ENCODE results near the gene ALDH9A1.
"Not testable (repeated sequence)": the region's sequence is repeated elsewhere in the genome, so short reads cannot be mapped to it uniquely, and the experiment has no call there.

The ALDH9A1 gene

GRCh38 chr1:165644064-165644735 is 54.2 kb downstream of the ALDH9A1 start:
- DNase-seq: no peak

GRCh38 chr1:165641231-165641987 is 57.0 kb downstream of the ALDH9A1 start:
- DNase-seq: no peak

GRCh38 chr1:165639821-165640623 is 58.3 kb downstream of the ALDH9A1 start:
- peak; percentile 21 for DNase-seq

DNA sequence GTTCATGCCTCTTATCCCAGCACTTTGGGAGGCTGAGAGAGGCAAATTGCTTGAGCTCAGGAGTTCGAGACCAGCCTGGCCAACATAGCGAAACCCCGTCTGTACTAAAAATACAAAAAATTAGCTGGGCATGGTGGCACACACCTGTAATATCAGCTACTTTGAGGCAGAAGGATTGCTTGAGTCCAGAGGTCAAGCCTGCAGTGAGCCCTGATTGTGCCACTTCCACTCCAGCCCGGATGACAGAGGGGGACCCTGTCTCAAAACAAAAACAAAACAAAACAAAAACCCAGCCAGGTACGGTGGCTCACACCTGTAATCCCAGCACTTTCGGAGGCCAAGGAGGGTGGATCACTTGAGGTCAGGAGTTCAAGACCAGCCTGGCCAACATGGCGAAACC is 60.2 kb downstream of the ALDH9A1 start:
- not testable (repeated sequence) for DNase-seq

- peak; percentile 72 for DNase-seq
These were observed 60.9 kb downstream of the ALDH9A1 start for GRCh38 chr1:165637427-165637826.

DNA sequence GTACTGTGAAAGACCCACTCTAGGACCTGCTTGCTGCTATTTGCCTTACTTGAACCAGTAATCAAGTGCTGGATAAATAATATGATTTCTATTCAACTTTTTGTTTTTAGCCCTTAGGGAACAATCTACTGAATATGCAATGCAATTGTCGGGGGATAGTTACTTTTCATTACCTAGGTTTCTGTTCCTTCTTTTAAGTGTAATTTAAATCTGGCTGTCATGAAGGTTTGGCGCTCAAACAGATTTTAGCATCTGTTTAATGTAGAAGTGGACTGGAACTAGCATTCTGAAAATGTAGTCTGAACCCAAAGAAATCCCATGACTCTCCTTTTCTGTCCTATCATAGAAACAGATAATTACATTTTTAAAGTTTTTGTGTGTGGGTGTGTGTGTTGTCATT is 62.5 kb downstream of the ALDH9A1 start:
- DNase-seq: no peak

DNA sequence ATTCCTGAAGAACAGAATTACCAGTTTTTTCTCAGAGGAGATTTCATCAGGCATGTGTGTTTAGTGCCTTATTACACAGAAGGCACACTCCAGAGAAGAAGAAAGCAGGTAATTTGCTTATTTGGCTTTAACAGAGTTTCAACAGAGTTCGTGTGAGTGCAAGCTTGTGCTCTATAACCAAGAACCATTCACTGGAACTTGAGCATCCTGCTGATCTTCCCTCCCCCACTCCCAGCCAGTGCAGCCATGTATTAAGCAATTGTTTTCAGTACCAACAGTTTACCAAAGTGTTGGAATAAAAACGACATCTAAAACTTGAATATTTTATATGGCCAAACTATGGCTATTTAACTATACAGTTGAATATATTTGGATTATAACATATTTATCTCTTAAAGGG is 63.0 kb downstream of the ALDH9A1 start:
- DNase-seq: no peak

DNA sequence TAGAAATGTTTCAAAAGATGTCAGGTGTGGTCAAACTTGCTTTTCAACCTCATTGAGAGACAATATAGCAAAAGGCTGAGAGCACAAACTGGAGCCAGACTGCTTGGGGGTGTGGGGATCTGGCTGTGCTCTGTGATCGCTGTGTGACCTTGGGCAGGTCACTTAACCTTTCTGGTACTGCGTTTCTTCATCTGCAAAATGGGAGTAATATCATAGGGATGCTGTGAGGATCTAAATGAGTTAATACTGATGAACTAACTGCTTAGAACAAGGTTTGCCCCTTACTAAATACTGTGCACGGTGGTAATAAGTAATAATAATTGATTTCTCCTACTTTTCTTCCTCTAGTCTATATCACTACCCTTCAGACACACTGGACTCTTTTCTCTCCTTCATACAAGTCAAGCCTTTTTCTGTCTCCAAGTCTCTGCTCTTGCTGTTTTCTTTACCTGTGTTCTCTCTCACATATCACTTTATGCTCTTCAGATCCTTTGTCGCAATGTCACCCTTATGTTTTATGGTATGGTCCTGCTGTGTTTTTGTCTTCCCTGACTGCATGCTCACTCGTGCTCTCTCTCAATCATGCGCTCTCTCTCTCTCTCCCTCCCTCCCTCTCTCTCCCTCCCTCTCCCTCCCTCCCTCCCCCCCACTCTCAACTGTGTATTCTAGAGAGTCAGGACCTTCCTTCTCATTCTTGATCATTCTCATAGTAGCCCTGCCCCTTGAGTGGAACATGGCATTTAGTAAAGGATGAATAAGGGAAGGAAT is 64.0 kb downstream of the ALDH9A1 start:
- no peak for DNase-seq

DNA sequence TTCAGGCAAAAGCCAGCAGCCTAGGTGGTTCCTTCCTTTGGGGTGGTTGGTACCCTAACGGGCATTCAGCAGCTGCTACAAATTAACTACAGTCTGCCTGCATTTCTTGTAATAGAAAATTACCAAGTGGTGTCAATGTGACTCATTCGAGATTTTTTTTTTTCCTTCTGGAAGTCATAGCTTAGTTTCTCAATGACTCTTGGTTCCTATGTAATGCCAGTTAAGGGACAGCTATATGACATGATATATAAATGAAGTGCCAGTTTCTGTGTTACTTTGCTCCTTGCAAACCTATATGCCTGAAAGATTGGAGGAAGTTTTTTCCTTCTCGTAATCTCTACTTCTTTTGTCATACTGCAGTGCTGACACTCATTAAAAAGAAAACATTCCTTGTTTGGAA is 64.7 kb downstream of the ALDH9A1 start:
- DNase-seq: peak; percentile 36

DNA sequence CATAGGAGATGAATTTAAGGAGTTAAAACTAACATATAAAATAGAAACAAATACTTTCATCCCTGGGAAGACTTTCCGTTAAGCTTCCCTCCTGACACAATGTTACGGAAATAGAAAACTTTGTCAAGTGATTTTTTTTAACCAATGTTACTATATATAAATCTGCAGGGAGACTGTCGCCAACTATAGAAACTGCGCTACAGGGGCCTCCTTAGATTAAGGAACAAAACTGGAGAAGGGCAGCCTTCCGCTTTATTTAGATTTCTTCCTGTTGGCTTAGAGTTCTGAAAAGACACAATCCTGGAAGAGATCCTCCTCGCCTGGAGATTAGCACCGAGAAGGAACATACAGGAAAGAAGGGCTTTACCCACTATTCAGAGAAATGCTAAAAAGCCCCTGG is 65.9 kb downstream of the ALDH9A1 start:
- no peak for DNase-seq

DNA sequence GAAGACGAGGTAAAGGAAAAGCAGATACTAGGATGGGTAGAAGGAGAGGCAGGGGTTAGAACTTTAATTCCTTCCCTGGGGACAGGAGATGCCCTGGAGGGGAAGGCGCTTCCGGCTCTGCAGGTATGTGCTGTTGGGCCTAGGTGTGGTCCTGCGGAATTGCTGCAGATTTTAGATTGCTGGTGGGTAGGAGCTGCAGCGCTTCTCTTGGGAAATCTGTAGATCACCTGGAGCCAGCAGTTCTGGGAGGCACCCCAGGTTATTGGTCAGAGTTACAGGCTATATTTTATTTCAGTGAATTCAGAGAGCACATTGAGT is 66.3 kb downstream of the ALDH9A1 start:
- no peak for DNase-seq

DNA sequence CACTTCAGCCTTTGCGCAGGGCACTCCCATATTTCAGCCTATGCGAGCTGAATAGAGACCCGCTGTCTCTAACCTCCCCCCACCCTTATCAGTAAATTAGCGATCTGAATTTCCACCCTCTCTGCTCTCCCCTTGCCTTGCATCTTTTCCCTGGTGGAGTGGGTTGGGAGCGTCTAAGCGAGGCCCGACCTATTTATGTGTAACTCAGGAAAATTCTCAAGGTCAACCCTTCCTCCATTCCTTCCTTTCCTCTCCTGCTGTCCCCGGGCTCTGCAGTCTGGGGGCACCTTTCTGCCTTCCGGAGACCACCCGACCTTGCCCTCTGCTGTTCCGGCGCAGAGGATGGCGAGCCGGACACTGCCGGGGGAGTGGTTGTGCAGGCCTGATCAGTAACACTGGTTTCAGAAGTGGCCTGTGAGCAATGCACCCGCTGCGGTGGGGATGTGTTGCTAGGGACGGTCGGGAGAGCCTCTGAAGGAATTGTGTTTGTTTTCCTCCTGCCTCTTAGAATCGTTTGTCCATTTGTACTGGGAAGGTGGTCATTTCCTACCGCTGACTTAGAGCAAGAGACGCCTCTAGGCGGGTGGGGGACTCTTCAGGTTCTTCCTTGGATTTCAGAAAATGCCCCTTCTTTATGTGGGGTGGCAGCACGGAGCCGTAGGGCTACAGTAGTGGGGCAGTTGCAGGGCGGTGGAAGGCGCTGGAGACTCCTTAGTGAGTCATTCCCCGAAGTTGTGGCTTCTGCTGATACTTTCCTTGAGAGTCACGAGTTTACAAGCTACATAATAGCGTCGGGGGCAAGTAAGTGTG is 66.8 kb downstream of the ALDH9A1 start:
- peak; percentile 90 for DNase-seq

DNA sequence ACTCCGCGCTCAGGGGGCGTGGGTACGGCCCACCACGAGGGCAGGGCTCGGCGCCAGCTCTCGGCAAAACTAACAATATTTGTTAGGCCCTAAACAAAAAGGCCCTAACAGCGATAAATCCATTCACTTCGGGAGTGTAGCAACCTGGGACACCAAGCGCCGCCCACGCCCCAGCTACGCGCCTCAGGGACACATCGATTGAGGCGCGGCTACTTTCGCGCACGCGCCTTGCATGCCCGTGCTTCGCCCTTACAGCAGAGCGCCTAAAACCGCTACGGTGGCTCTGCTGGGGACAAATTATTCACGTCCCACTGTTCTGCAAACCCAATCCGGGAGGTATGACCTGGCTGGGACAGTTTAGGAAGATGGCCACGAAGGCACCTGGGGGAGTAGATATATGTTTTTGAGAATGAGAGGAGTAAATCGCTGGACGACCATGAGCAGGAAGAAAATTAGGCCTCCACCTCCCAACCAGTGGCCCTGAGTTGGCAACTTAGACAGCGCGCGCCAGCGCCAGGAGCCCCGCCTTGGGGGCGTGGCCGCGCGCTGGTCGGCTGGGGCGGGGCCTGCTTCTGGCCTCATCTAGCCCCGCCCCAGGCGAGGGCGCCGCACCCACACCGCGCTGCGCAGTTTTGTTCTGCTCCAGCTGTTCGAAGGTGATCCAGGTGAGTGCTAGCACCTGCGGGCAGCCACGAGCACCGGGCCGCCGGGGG is 67.6 kb downstream of the ALDH9A1 start, which contains the start of gene MGST3:
MGST3 (plus strand) TSS at position 606 of the 713 bp plus-strand sequence. CDS start 18,614 bp downstream, outside the sequence.
- DNase-seq: peak; percentile 92

DNA sequence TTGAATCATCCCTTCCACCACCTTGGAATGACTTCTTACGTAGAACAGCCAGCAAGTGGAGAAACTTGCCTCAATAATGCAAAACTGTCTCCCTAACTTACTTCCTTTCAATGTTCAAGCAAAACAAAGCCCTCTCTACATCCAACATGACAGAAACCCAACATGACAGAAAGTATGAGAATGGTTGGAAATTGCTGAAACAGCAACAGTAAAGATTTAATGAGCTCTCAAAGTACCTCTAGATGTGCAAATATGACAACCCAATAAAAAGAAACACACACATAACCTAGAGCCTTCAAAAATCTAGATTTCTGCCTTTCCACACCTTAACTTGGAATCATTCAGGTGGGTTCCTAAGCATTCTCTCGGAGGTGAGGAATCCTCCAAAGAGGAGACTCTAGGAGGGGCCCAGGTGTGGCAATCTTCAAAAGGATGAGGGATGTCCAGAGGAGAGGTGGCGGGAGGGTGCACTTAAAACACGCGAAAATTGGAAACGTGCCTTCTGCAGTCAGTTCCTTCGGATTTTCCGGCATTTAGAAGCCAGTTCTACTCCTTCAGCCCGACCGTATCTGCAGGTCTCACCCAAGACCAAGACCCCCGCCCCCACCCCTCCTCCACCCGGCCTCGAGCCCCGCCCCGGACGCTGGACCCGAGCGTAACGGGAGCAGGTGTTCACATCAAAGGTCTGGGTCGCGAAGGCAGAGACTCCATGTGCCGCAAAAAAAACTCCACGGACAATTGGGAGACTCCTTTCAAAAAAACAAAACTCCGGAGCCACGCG is 68.3 kb downstream of the ALDH9A1 start:
- no peak for DNase-seq

GRCh38 chr1:165629151-165629550 is 69.2 kb downstream of the ALDH9A1 start:
- DNase-seq: no peak

GRCh38 chr1:165628147-165628822 is 70.1 kb downstream of the ALDH9A1 start:
- no peak for DNase-seq

GRCh38 chr1:165624441-165624840 is 73.9 kb downstream of the ALDH9A1 start:
- no peak for DNase-seq

GRCh38 chr1:165623624-165624023 is 74.7 kb downstream of the ALDH9A1 start:
- no peak for DNase-seq

- no peak for DNase-seq
These were observed 78.7 kb downstream of the ALDH9A1 start for GRCh38 chr1:165619647-165620151.
